HG03342 (cell line): Measurements from ENCODE around the gene MAP4K5.
A peak's percentile ranks its signal among the peaks of the same experiment; 100 is the strongest.

ENCODE experiments used
- ATAC-seq: cut with Tn5 transposase; IDR thresholded peaks from one replicate; pipeline ENCODE4 v1.9.1; 2021; ENCODE audit warnings: mild to moderate bottlenecking, moderate library complexity; ENCODE audit not compliant: unreplicated experiment

MAP4K5 gene

DNA sequence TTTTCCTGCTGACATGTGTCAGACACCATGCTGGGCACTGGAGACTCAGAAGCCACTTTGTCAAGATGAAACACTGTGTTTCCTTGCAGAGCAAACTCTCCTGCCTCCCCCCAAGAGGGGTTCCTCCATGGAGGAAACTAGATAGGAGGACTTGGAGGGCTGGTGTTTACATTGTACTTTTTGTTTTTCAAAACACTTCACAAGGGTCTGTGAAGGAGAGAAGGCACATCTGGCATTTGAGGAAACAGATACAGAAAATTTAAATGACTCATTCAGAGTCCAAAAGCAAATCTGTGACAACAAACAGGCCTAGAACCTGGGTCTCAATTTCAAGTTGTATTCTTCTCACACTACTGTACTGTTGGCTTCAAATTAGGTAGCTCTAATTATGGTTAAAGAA, 128.9 kb downstream of the MAP4K5 start:
- ATAC-seq, result no peak

DNA sequence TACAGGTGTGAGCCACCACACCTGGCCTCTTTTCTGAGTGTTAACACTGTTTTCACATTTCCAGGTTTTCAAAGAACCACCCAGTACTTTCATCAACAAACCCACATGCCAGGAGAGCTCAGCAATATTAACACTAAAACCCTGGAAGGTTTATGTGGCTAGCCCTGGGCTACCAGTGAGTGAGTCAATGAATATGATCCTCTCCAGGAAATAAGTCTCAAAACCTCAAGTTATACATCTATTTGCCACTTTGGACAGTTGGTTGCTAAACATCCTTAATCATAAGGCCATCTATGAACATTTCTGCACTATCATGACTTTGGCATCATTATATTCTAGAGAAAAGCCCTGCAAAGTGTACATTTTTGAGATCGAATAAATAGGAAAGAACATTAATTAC, 129.4 kb downstream of the MAP4K5 start:
- ATAC-seq, result no peak

DNA sequence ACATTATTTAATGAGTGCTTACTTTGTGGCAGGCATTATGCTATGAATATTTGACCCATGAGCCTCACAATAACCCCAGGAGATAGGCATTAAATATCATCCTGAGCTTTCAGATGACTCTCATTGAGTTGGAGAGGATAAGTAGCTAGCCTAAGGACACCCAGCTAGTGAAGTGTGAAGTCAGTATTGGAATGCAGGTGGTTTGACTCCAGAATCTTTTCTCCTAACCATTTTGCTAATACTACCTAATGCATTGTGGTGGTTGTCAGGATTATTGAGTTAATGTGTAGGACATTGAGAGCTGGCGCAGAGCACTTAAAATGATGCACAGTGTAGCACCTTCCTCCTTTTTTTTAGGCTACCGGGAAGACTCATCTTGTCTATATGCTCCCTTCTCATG, 131.9 kb downstream of the MAP4K5 start:
- ATAC-seq, result no peak

DNA sequence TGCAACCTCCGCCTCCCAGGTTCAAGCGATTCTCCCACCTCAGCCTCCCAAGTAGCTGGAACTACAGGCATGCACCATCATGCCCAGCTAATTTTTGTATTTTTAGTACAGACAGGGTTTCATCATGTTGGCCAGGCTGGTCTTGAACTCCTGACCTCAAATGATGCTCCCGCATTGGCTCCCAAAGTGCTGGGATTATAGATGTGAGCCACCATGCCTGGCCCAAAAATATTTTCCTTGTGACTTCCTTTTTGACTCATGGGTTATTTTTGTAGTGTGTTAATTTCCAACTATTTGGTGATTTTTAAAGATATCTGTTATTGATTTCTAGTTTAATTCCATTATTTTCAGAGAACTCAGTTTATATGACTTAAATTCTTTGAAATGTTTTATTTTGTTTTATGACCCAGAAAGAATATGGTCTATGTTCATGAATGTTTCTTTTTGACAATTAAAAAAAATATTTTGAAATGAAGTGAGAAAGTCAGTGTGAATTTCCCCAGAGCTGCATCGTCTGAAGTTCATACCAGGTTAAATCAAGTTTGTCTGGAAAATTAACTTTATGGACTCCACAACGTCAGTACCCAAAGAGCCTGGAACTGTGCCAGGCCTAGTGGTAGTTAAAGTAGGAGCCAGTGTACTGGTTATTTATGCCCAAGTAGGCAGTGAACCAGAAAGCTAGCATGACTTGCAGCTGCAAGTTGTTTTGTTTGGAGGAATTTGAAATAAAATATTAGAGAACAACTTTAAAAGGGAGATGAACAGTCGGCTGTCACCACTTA, 132.9 kb downstream of the MAP4K5 start:
- no peak for ATAC-seq

DNA sequence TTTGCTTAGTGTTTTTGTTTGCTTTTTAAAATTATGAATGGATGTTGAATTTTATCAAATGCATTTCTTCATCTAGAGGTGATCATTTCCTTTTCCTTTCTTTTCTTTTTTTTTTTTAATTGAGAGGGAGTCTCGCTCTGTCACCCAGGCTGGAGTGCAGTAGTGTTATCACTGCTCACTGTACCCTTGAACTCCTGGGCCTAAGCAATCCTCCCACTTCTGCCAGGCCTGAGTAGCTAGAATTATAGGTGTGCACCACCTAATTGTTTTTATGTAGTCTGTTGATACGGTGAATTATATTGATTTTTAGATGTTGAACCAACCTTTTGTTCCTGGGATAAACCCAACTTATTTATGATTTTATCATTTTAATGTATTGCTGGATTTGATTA, 134.2 kb downstream of the MAP4K5 start:
- no peak for ATAC-seq

DNA sequence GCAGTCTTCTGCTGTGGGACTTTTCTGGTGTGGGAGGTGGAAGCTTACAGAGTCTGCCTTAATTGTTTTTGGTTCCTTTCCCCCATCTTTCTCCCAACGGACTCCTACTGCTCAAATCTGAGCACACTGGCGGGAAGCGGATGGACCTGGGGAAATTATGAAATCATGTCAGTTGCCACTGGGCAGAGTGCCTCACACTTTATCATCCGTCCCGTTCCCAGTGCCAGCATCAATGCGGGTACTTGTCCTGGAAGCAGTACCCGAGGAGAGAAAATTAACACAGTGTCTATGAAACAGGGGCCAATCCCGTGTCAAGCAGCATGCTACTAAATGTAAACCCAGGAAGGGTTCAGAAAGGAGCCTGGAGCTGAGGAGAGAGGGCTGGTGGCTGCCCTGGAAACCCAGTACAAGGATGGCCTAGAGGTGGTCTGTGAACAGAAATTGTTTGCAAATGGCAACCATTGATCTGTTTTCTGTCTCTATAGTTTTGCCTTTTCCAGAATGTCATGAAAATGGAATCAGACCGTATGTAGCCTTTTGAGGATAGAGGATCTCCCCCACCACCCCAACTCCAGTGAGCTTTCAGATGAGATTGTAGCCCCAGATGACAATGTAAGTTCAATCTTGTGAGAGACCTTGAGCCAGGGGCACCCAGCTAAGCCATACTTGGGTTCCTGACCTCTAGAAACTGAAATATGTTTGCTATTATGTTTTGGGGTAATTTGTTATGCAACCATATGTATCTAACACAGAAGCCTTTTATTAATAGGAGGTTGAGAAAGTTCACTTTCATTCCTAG, 134.8 kb downstream of the MAP4K5 start:
- ATAC-seq, result no peak

DNA sequence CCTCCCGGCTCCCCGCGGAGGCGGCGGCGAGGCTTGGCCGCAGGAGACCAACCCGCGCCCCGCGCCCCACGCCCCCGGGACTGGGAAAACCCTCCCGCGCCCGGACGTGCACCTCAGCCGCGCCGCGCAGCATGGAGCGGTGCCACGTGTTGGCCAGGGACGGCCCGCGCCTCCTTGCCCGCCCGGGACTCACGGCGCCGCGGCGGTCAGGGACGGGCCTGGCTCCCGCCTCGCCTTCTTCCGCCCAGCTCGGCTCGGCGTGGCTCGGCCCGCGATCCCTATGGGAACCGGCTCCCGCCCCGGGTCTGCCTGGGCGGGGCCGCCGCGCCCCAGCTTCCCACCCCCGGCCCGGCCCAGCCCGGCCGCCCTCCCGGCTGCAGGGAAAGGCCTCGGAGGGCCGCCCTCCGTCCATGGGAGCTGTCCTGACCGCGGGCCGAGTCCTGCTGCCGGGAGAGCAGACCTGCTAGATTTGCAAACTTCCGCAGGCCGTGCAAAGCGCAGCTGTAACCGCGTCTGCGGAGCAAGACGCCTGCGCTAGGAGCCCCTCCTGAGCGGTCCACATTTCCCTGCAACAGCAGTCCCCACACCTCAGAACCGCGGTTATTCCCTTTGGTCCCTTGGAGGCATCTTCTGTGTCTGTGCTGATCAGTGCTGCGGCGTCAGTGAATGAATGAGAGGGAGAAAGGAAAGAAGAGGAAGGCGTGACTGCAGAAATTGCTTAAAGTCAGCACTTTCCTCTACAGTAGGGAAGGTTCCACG, 135.6 kb downstream of the MAP4K5 start, which contains the start of gene CDKL1:
TSS of gene CDKL1 (minus strand) at position 251 of the 759 bp plus-strand sequence. CDS start 1,013 bp downstream, outside the sequence.
- ATAC-seq, result peak; percentile 48

DNA sequence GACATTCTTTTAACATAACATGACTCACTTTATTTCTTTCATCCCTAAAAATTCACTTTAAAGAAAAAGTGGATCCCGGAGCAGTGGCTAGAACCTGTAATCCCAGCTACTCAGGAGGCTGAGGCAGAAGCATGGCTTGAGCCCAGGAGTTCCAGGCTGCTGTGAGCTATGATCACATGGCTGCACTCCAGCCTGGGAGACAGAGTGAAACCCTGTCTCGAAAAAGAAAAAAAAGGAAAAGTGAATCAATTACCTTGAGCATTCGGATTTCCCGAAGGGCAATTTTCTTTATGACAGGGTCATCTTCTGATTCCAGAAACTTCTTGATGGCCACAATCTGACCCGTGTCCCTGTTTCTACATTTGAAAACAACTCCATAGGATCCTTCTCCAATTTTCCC, 136.9 kb downstream of the MAP4K5 start:
- ATAC-seq, result no peak

DNA sequence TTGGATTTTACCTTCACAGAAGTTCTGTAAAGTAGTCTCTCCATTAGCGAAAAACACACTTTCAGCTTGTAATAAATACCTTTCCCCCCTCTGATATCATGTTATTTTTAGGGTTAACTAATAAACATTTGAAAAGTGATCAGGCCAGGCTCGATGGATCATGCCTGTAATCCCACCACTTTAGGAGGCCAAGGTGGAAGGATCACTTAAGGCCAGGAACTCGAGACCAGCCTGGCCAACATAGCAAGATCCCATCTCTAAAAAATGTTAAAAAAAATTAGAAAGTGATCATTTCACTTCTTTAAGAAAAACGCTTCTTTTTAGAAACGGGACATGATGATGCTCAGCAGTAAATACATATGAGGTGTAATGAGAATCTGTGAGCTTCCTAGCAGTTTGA, 137.7 kb downstream of the MAP4K5 start:
- no peak for ATAC-seq

DNA sequence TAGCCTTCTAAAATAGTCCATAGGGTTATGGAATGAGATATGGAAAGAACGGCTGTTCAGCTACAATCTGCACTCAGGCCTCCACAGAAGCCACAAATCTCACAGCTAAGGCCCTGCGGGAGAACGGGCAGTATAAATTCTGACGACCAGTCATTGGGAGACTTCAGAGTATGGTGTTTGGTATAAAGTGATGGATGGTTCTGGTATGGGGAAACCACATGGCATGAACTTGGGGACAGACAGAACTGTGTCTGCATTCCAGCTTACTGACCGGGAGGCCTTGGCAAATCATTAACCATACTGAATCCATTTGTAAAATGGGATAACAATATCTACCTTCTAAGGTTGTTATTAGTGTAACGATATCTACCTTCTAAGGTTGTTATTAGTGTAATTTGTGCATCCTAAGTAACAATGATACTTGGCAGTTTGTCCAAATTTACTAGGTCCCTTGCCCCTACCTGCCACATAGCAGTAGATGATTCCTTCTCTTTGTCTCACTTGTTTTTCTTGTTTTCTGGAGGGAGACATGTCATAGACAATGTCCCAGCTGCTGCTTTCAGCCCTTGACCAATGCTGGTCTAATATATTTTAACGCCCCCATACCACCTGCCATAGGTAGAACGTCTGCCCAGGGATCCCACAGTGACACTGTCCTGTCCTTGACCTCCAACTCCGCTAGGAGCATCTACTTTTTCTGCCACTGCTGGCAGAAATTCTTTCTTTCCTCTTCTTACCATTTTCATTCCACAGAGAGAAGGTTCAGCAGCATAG, 142.5 kb downstream of the MAP4K5 start:
- no peak for ATAC-seq

DNA sequence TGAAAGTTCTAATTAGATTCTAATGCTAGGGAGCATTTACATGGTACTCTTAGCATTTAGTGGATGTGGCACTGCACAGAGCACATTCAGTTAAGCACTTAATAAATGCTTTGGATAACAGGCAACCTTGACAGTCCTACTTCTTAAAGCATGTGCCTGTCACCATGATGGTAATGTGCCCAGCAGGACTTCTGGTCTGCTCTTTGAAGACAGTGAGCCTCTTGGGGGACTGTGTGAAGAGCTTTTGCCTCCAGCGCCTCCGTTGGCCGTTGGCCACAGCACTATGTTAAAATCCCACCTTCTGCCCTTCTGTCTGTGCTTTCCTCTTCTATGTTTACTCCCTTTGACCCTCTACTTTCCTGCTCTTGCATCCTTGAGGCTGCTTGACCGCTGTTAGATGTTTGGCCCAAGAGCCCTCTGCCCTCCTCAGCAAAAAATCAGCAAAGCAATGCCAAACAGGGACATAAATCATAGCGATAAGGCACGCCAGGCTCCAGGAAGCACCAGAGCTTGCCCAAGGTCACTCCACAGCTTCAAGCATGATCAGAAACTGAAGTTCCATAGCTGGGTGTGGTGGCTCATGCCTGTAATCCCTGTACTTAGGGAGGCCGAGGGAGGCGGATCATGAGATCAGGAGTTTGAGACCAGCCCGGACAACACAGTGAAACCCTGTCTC, 144.0 kb downstream of the MAP4K5 start:
- ATAC-seq, result no peak

DNA sequence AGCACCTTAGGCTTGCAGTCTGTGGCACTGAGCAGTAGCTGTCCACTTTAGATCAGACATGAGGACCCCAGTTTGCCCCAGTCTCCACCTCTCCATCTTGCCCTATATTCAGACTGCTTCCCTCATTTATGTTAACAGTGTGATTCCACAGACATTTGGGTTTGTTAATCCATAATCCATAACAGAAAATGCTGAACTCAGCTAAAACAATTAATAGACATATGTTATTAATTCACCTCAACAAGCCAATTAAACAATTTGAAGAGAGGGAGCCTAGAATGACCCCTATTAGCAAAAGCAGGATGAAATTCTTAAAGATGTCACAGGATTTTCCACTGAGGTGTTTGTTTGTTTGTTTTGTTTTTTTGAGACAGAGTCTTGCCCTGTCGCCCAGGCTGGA, 144.8 kb downstream of the MAP4K5 start:
- no peak for ATAC-seq

DNA sequence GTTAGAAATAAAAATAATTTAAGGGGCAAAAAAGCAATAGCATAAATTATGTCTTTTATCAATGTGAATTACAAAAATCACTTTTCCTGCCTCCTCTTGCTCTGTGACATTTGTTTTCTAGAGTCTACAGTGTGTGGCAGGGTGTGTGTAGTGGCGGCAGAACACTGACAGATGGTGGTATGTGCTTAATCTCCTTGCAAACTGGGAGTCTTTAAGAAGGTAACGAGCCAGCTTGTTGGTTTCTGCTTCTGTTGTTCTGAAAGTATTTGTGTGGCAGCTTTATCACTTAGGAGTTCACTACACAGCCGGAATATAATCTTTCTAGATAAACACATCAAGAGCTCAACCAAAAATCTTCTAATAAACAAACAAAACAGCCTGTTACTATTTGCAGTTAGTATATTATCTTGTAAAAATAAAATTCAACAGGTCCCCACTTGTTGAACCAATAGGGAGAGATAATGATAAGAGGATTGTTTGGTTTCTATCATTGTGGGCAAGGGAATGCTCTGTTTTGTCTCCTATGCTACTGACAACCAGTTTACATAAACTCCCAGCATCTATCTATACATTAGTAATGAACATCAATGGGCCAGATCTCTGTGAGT, 148.6 kb downstream of the MAP4K5 start:
- no peak for ATAC-seq

DNA sequence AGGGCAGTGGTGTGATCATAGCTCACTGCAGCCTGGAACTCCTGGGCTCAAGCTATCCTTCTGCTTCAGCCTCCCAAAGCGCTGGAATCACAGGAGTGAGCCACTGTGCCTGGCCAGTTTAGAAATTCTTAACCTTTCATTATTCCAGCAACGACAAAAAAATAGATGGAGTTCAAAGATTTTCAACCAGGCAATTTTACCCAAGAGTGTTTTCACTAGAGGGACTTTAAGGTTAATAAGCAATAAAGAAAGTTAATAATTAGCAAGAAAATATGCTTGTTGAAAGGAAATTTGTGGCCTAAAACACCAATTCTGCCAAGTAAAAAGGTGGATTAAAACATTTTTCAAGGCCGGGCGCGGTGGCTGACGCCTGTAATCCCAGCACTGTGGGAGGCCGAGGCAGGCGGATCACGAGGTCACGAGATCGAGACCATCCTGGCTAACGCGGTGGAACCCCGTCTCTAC, 150.5 kb downstream of the MAP4K5 start:
- no peak for ATAC-seq

DNA sequence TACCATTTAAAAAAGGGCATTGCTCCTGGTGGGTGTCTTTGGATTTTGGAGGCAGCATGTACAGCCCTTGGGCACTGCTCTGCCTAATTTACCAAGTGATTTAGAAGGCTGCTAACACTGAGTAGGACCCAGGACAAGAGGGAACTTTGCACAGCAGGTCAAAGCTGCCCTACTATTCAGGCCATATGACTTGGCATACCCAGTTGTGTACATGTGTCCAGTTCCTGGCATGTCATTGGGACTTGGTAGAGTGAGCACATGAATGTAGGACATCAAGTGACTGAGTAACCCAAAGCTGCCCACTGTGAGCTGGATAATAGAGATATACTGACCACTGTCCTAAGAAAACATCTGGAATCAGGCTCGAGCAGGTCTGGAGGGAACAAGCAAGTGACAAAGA, 151.4 kb downstream of the MAP4K5 start:
- no peak for ATAC-seq

DNA sequence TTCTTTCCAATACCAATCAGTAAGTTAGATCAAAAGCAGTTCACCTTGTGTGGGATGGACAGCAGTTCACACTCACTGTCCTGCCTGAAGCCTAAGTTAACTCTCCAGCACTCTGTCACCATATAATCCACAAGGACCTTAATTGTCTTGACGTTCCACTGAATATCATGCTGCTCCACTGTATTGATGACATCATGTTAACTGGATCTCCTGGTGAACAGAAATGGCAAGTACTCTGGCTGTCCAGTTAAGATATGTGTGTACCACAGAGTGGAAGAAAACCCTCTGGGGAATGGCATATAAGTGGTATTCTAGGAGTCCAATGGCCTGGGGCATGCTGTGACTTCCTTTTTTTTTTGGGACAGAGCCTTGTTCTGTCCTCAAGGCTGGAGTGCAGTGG, 151.9 kb downstream of the MAP4K5 start:
- ATAC-seq, result no peak

DNA sequence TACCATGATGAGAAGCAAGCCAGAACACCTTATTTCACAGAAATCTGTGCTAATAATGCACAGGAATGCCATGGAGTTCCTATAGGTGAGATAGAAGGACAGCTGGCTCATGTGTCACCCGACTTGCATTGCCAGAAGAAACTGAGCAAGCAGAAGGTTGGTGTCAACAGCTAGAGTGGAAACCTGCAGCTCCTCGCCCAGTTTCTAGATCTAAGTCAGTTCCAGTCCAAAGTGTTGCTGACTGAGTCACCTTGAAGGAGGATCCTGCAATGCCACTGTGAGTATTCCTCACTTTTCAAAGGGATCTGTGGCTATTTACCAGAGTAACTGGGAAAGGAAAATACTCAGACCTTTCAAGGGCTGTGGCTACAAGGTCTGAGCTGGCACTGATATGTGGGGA, 152.8 kb downstream of the MAP4K5 start:
- no peak for ATAC-seq

DNA sequence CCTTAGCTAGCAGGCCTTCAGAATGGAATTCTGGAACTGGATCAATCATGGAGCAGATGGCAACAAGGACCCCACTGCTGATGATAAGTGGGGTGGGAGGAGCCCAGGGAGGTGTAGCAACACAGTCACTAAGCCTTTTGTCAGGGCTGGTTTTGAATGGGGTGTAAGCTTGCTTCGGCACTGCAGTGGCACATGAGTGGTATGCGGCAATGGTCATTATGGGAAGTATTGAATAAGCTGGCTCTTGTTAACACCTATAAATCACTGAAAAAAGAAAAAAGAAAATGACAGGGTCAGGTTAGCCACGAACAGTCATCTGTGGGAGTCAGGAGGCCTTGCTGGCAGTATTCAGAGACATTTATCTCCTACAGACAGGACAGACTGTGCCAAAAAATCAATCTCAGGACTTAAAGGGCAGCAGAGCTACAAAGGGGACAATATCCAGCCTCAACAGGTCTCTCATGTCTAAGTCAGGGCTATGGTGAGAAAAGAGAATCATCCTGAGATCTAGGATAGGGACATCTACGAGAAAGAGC, 154.8 kb downstream of the MAP4K5 start:
- no peak for ATAC-seq

DNA sequence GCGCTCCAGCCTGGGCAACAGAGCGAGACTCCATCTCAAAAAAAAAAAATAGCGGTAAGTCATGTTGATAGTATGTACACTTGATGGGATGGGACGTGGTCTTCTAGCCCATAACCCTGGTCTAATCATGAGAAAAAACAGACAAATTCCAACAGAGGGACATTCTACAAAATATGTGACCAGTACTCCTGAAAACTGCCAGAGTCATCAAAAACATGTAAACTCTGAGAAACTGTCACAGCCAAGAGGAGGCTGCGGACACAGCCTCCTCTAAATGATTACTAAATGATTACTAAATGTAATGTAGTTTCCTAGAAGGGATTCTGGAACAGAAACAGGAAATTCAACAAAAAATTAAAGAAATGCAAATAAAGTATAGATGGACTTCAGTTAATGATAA, 156.6 kb downstream of the MAP4K5 start:
- ATAC-seq, result no peak
